ENCODE results near the gene PDIA6.
"Not testable (repeated sequence)": the region's sequence is repeated elsewhere in the genome, so short reads cannot be mapped to it uniquely, and the experiment has no call there.

The PDIA6 gene

GRCh38 chr2:10810202-10811161, 2.1 kb downstream of the PDIA6 start:
- DNase-seq, result no peak

GRCh38 chr2:10806543-10806942, 6.0 kb downstream of the PDIA6 start:
- DNase-seq, result no peak

- not testable (repeated sequence) for DNase-seq
Measured at GRCh38 chr2:10805990-10806389, 6.6 kb downstream of the PDIA6 start.

GRCh38 chr2:10802657-10803056, 9.9 kb downstream of the PDIA6 start:
- no peak for DNase-seq

GRCh38 chr2:10800163-10800562, 12.4 kb downstream of the PDIA6 start:
- DNase-seq, result no peak

- no peak for DNase-seq
Measured at GRCh38 chr2:10798783-10799182, 13.8 kb downstream of the PDIA6 start.

- no peak for DNase-seq
Measured at GRCh38 chr2:10796703-10797102, 15.9 kb downstream of the PDIA6 start.

- no peak for DNase-seq
Measured at GRCh38 chr2:10795508-10796046, 17.0 kb downstream of the PDIA6 start.

GRCh38 chr2:10794876-10795275, 17.7 kb downstream of the PDIA6 start:
- DNase-seq, result no peak

GRCh38 chr2:10793816-10794215, 18.8 kb downstream of the PDIA6 start:
- DNase-seq, result no peak

- DNase-seq, result no peak
Measured at GRCh38 chr2:10792660-10793400, 19.8 kb downstream of the PDIA6 start.

- no peak for DNase-seq
Measured at GRCh38 chr2:10792001-10792634, 20.5 kb downstream of the PDIA6 start.

GRCh38 chr2:10790228-10790973, 22.2 kb downstream of the PDIA6 start:
- no peak for DNase-seq

- DNase-seq, result no peak
Measured at GRCh38 chr2:10788855-10789254, 23.7 kb downstream of the PDIA6 start.

- DNase-seq, result no peak
Measured at GRCh38 chr2:10787176-10787968, 25.2 kb downstream of the PDIA6 start.

- DNase-seq, result no peak
Measured at GRCh38 chr2:10786240-10786982, 26.2 kb downstream of the PDIA6 start.

- DNase-seq, result no peak
Measured at GRCh38 chr2:10785260-10785659, 27.3 kb downstream of the PDIA6 start.

GRCh38 chr2:10784719-10785118, 27.9 kb downstream of the PDIA6 start:
- no peak for DNase-seq

GRCh38 chr2:10783421-10783820, 29.2 kb downstream of the PDIA6 start:
- no peak for DNase-seq

GRCh38 chr2:10781746-10782145, 30.8 kb downstream of the PDIA6 start:
- no peak for DNase-seq

- DNase-seq, result not testable (repeated sequence)
Measured at GRCh38 chr2:10780821-10781220, 31.8 kb downstream of the PDIA6 start.

Measured in Kasumi-1 (cell line).